ENCODE data around the gene ZFR. TPM values are rescaled to one million over a fixed set of nuclear protein-coding genes. Genes with fewer than 3 reads are reported as not detected.

Gene ZFR
- total and polyA plus RNA-seq, 9 of the 15 experiments (the other 6 are each of a cell fraction or from before 2014, with no cell fraction given): 35.5 to 108 (median 71.1) TPM

- CTCF ChIA-PET (ENCODE audit: low intra/inter-chr PET ratio): no interaction called here
- H3K27me3 ChIP-seq (ENCODE audit: control insufficient read depth in 2 of 2, insufficient read depth in 2 of 2, low read length in 2 of 2): no peaks in the 10 kb centered on the region
- FAIRE-seq (no peak), DNase-seq (ENCODE audit: extremely low read depth in 1 of 4, low spot score in 3 of 4) (no peak), ATAC-seq (no peak)
- peaks cover 88% of the 10 kb centered on the region for H3K36me3 ChIP-seq (ENCODE audit: control insufficient read depth, insufficient read depth, low read length)
- intact Hi-C loops (cut with micrococcal nuclease) (no loop called here), in situ Hi-C loops (cut with MboI) (no loop called here)
- H3K9ac ChIP-seq (ENCODE audit: insufficient read depth in 1 of 2, low read depth in 2 of 2, low read length in 2 of 2): no peak overlapping the region
- POLR2A ChIA-PET: interaction anchor here (0.6 to 2.1 kb wide), 2 partner anchors 10 to 205 kb away, joined by 3 to 9 read pairs; no protein-coding TSS in a partner anchor
- no TSS peak for BruUV-seq (replicated peaks)
- H3K4me2 ChIP-seq (ENCODE audit: insufficient read depth, low read length): no peak overlapping the region
- TF ChIP-seq BMI1 (IDR thresholded peaks at IDR 0.05; ENCODE audit: low read length) (no peak), FUS (optimal IDR thresholded peaks at IDR 0.05; ENCODE audit: low read depth, low read length) (no peak), ZHX1 (conservative IDR thresholded peaks at IDR 0.05; ENCODE audit: low read length) (no peak), HMBOX1 (IDR thresholded peaks at IDR 0.05) (no peak), ZNF77 (CRISPR knock-in tag; IDR thresholded peaks at IDR 0.05) (no peak), NCOA6 (IDR thresholded peaks at IDR 0.05) (no peak), NFE2 (IDR thresholded peaks at IDR 0.05; ENCODE audit: low read depth) (no peak), NFYB (IDR thresholded peaks at IDR 0.05; ENCODE audit: extremely low read depth, insufficient read length) (no peak), PML (IDR thresholded peaks at IDR 0.05; ENCODE audit: low read length) (no peak), MXD1 (CRISPR knock-in tag; IDR thresholded peaks at IDR 0.05; ENCODE audit: borderline replicate concordance, poor library complexity, severe bottlenecking) (no peak), SRSF9 (IDR thresholded peaks at IDR 0.05; ENCODE audit: borderline replicate concordance, low read depth, low read length) (no peak), DIDO1 (tag; IDR thresholded peaks at IDR 0.05; ENCODE audit: low read depth) (no peak)
- TF ChIP-seq, protein P1, sequence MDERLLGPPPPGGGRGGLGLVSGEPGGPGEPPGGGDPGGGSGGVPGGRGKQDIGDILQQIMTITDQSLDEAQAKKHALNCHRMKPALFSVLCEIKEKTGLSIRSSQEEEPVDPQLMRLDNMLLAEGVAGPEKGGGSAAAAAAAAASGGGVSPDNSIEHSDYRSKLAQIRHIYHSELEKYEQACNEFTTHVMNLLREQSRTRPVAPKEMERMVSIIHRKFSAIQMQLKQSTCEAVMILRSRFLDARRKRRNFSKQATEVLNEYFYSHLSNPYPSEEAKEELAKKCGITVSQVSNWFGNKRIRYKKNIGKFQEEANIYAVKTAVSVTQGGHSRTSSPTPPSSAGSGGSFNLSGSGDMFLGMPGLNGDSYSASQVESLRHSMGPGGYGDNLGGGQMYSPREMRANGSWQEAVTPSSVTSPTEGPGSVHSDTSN (CRISPR knock-in tag; IDR thresholded peaks at IDR 0.05; ENCODE audit: low read depth): no peak
- TF ChIP-seq, protein P1 (tag; conservative IDR thresholded peaks at IDR 0.05; ENCODE audit: low read depth): no peak
- no peaks in the 10 kb centered on the region for H3K4me1 ChIP-seq (replicated peaks in 1 of 2; ENCODE audit: control insufficient read depth in 2 of 2, insufficient read depth in 2 of 2, low read length in 2 of 2)
- no peak overlapping the region for H3K4me3 ChIP-seq
- no peaks in the 10 kb centered on the region for H3K9me1 ChIP-seq (ENCODE audit: control insufficient read depth, insufficient read depth, low read length)
- H2AFZ ChIP-seq (ENCODE audit: low read depth, low read length): no peak overlapping the region
- no peak overlapping the region for H3K27ac ChIP-seq (ENCODE audit: extremely low read depth, low read depth, low read length)
- H3K9me3 ChIP-seq (replicated peaks; ENCODE audit: control insufficient read depth, insufficient read depth, low read depth, low read length): no peaks in the 10 kb centered on the region
- no peaks in the 10 kb centered on the region for H4K20me1 ChIP-seq (replicated peaks; ENCODE audit: control insufficient read depth, insufficient read depth, low read length)
- H3K79me2 ChIP-seq (ENCODE audit: control insufficient read depth, insufficient read depth, low read length): no peaks in the 10 kb centered on the region
These were observed 59.9 kb downstream of the ZFR start for GRCh38 chr5:32384621-32385020.
